Panc1 (cell line): ENCODE measurements around the gene PTBP2. TPM values are rescaled to one million over a fixed set of nuclear protein-coding genes. Genes with fewer than 3 reads are reported as not detected.

Source experiments
- ATAC-seq: fragments of 200-7000 bp; cut with Tn5 transposase; 2 replicates; pipeline ENCODE4 v1.9.1; 2020; ENCODE audit warnings: mild to moderate bottlenecking, moderate library complexity
- BruUV-seq: library from RNA; stranded (reverse); fragments of 400-500 nt; replicated peaks from 2 replicates; lab custom pipeline; 2021; lab: Mats Ljungman, UMichigan
- CTCF ChIA-PET: fragments of 300-600 bp; sonication (Branson Sonifier 250); formaldehyde crosslinking; loops from one replicate; lab custom pipeline; 2022; ENCODE audit warnings: antibody characterized with exemption; lab: Charles Lee
- POLR2A ChIA-PET: fragments of 300-600 bp; sonication (Branson Sonifier 250); formaldehyde crosslinking; loops from one replicate; lab custom pipeline; 2022; ENCODE audit warnings: antibody characterized with exemption; lab: Charles Lee
- DNase-seq: peaks from one replicate; pipeline ENCODE4 v3.0.0-alpha.2; 2010; ENCODE audit warnings: low read depth, low spot score
- H3K27ac ChIP-seq: 2 replicates; pipeline ENCODE4 v1.5.1; 2011; ENCODE audit warnings: mild to moderate bottlenecking, low read length, inconsistent platforms
- H3K27me3 ChIP-seq: fragments of 200-500 bp; sonication (Bioruptor generic); 2 replicates; pipeline ENCODE4 v1.6.0; 2014; ENCODE audit warnings: low read length, inconsistent platforms; ENCODE audit not compliant: control insufficient read depth, insufficient read depth
- H3K36me3 ChIP-seq: fragments of 200-500 bp; sonication (Bioruptor generic); 2 replicates; pipeline ENCODE4 v1.5.1; 2014; ENCODE audit warnings: inconsistent platforms, mild to moderate bottlenecking, low read length, moderate library complexity; ENCODE audit not compliant: control insufficient read depth, insufficient read depth
- H3K4me1 ChIP-seq: 2 replicates; pipeline ENCODE4 v1.5.1; 2011; ENCODE audit warnings: inconsistent platforms, mild to moderate bottlenecking, low read length, moderate library complexity; ENCODE audit not compliant: control insufficient read depth, insufficient read depth
- H3K4me3 ChIP-seq, 2 experiments: 2 replicates each; pipeline ENCODE4 v1.5.1; 2011 to 2012; ENCODE audit warnings: low read depth in 2 of 2, low read length in 2 of 2, mild to moderate bottlenecking in 2 of 2, inconsistent platforms in 1 of 2, moderate library complexity in 1 of 2
- H3K9me3 ChIP-seq: fragments of 200-500 bp; sonication (Bioruptor generic); 2 replicates; pipeline ENCODE4 v1.5.1; 2014; ENCODE audit warnings: low read depth, mild to moderate bottlenecking, inconsistent platforms, low read length, moderate library complexity; ENCODE audit not compliant: control insufficient read depth, insufficient read depth
- POLR2AphosphoS5 ChIP-seq: IDR thresholded peaks from 2 replicates; pipeline ENCODE4 v1.6.1; 2012; ENCODE audit warnings: mild to moderate bottlenecking, low read depth, low read length, moderate library complexity
- SIN3A ChIP-seq: IDR thresholded peaks from 2 replicates; pipeline ENCODE4 v1.6.1; 2012; ENCODE audit warnings: low read depth, mild to moderate bottlenecking, low read length, moderate library complexity, borderline replicate concordance; ENCODE audit not compliant: insufficient read depth
- TCF7L2 ChIP-seq: IDR thresholded peaks from 2 replicates; pipeline ENCODE4 v1.6.1; 2011; ENCODE audit warnings: mild to moderate bottlenecking, low read depth, low read length, inconsistent platforms
- in situ Hi-C: cut with HindIII; loops from 2 replicates; pipeline ENCODE4 v1.10.0; 2016; ENCODE audit warnings: low sequenced_read_pairs, low pct_unique_long_range_greater_than_20kb
- intact Hi-C: fragments of 100-400 bp; cut with micrococcal nuclease; formaldehyde crosslinking; loops from one replicate; pipeline ENCODE4 v1.10.0; 2022; ENCODE audit not compliant: unreplicated experiment
- total RNA-seq: library from RNA; stranded (reverse); gene quantifications from one replicate; pipeline ENCODE4 v1.2.1, GENCODE V29; 2021; ENCODE audit not compliant: unreplicated experiment
- TF ChIP-seq, protein P1 (sequence below): fragments of 450-650 bp; IDR thresholded peaks from 2 replicates; pipeline ENCODE4 v1.5.1; 2017; ENCODE audit warnings: mild to moderate bottlenecking
- TF ChIP-seq, protein P2 (sequence below), 2 experiments: IDR thresholded peaks; 2 replicates each; pipeline ENCODE4 v1.6.1; 2011 to 2012; ENCODE audit warnings: low read depth in 2 of 2, control low read depth in 1 of 2, low read length in 1 of 2, mild to moderate bottlenecking in 1 of 2, moderate library complexity in 1 of 2; ENCODE audit not compliant: insufficient read depth in 1 of 2

PTBP2 gene
- total RNA-seq, 1 experiment from 2014 or later = 12.9 TPM

DNA sequence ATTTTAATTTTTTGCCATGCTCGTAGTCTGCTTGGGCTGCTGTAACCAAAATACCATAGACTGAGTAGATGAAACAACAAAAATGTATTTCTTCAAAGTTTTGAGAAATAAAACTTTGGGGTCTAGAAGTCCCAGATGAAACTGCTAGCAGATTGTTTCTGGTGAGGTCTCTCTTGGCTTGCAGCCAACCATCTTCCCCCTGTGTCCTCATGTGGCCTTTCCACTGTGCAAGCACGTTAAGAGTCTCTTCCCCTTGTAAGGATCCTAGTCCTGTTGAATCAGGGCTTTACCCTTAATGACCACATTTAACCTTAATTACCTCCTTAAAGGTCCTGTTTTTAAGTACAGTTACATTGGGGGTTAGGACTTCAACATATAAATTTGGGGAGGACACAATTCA lies 86.6 kb downstream of the PTBP2 start:
- CTCF ChIA-PET = no interaction called here
- in situ Hi-C loops (no loop called here), intact Hi-C loops (no loop called here)
- DNase-seq = no peak
- H3K36me3 ChIP-seq = peaks cover 24% of the 10 kb centered on the region
- H3K4me3 ChIP-seq = no peak overlapping the region
- POLR2A ChIA-PET = no interaction called here
- TF ChIP-seq SIN3A (no peak), TCF7L2 (no peak), POLR2AphosphoS5 (no peak)
- TF ChIP-seq, protein P1, sequence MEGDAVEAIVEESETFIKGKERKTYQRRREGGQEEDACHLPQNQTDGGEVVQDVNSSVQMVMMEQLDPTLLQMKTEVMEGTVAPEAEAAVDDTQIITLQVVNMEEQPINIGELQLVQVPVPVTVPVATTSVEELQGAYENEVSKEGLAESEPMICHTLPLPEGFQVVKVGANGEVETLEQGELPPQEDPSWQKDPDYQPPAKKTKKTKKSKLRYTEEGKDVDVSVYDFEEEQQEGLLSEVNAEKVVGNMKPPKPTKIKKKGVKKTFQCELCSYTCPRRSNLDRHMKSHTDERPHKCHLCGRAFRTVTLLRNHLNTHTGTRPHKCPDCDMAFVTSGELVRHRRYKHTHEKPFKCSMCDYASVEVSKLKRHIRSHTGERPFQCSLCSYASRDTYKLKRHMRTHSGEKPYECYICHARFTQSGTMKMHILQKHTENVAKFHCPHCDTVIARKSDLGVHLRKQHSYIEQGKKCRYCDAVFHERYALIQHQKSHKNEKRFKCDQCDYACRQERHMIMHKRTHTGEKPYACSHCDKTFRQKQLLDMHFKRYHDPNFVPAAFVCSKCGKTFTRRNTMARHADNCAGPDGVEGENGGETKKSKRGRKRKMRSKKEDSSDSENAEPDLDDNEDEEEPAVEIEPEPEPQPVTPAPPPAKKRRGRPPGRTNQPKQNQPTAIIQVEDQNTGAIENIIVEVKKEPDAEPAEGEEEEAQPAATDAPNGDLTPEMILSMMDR = no peak
- TF ChIP-seq, protein P2, sequence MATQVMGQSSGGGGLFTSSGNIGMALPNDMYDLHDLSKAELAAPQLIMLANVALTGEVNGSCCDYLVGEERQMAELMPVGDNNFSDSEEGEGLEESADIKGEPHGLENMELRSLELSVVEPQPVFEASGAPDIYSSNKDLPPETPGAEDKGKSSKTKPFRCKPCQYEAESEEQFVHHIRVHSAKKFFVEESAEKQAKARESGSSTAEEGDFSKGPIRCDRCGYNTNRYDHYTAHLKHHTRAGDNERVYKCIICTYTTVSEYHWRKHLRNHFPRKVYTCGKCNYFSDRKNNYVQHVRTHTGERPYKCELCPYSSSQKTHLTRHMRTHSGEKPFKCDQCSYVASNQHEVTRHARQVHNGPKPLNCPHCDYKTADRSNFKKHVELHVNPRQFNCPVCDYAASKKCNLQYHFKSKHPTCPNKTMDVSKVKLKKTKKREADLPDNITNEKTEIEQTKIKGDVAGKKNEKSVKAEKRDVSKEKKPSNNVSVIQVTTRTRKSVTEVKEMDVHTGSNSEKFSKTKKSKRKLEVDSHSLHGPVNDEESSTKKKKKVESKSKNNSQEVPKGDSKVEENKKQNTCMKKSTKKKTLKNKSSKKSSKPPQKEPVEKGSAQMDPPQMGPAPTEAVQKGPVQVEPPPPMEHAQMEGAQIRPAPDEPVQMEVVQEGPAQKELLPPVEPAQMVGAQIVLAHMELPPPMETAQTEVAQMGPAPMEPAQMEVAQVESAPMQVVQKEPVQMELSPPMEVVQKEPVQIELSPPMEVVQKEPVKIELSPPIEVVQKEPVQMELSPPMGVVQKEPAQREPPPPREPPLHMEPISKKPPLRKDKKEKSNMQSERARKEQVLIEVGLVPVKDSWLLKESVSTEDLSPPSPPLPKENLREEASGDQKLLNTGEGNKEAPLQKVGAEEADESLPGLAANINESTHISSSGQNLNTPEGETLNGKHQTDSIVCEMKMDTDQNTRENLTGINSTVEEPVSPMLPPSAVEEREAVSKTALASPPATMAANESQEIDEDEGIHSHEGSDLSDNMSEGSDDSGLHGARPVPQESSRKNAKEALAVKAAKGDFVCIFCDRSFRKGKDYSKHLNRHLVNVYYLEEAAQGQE (IDR thresholded peaks at IDR 0.05; ENCODE audit: insufficient read depth in 1 of 2, low read depth in 2 of 2, low read length in 1 of 2) = no peak
- no peak for ATAC-seq
- H3K27ac ChIP-seq = no peak overlapping the region
- no TSS peak for BruUV-seq
- H3K27me3 ChIP-seq = no peaks in the 10 kb centered on the region
- no peaks in the 10 kb centered on the region for H3K9me3 ChIP-seq
- no peaks in the 10 kb centered on the region for H3K4me1 ChIP-seq

DNA sequence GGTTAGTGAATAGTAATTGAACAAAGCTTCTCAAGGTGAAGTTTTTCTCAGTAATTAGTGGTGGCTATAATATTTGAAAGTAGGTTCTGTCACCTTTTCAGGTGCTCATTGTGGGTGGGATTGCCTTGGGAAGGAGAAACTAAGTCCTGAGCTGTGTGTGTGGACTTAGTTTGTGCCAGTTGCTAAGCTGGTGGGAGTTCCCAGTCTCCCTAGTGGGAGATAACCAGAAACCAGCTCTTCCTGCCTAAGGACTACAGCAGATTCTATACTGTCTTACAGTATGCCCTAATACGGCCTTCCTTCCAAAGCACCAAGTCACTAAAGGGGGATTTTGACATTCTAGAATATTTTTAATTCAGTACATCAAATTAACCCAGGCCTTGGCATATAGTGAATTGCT lies 94.3 kb downstream of the PTBP2 start:
- no peak overlapping the region for H3K27ac ChIP-seq
- DNase-seq (no peak), ATAC-seq (no peak)
- in situ Hi-C loops = no loop called here
- POLR2A ChIA-PET = no interaction called here
- no peaks in the 10 kb centered on the region for H3K4me1 ChIP-seq
- no peaks in the 10 kb centered on the region for H3K9me3 ChIP-seq
- no TSS peak for BruUV-seq
- intact Hi-C loops = no loop called here
- no peaks in the 10 kb centered on the region for H3K27me3 ChIP-seq
- TF ChIP-seq TCF7L2 = no peak
- TF ChIP-seq, protein P2 (IDR thresholded peaks at IDR 0.05; ENCODE audit: insufficient read depth in 1 of 2, low read depth in 2 of 2, low read length in 1 of 2) = no peak
- no peak for TF ChIP-seq POLR2AphosphoS5
- no peak for TF ChIP-seq SIN3A
- TF ChIP-seq, protein P1 = no peak
- H3K36me3 ChIP-seq = peaks cover 21% of the 10 kb centered on the region; the same call in 1 of the 2 replicates
- H3K4me3 ChIP-seq = no peak overlapping the region
- CTCF ChIA-PET = no interaction called here
